Measurements from ENCODE around the gene PTGER3.

PTGER3 gene

DNA sequence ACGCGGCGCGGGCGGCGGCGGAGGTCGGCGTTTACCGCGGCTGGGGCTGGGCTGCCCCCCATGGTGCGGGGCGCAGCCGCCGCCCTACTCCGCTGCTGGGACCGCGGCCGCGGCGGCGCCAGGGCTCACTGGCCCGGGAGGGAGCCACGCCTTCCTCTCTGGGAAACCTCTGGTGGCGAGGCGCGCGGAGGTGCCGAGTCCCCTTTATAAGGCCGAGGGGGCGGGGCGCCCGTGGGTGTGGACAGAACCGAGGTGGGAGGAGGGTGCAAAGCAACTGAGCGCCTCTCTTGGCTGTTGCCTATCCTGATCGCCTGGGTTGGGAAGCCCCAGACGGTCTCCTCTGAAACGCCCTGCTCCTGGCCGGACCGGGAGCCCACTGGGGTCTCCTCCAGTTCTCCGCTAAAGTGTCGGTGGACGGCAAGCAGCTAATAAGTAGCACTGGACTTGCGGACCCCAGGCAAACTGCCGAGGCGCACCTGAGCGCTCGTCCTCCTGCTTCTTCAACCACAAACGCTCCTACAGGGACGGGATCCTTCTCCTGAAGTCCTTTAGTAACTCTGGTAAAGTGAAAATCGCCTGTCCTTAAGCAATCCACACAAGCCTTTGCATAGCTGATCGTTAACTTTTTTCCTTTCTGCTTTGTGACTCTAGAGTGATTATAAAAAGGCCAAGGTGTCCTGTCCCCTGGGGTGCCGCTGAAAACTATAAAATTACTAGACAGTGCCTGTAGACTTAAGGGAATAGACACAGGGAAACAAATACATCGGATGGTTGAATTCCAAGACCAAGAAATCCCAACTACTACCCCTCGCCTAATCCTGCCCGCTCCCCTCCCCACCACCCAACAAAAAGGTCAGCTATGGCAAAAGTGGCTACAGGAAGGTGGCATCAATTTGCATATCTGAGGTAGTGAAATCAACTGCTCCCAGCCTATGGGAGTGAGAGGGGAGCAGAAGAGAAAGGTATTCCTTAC lies at the start of gene PTGER3:
TSS of gene PTGER3 (minus strand) at position 182 of the 973 bp plus-strand sequence. CDS start 239 bp downstream, outside the sequence.
- DNase-seq (ENCODE audit: low spot score): peak; percentile 52

GRCh38 chr1:71094913-71095312 lies 47.3 kb upstream of the PTGER3 start:
- DNase-seq (ENCODE audit: low spot score): no peak

DNA sequence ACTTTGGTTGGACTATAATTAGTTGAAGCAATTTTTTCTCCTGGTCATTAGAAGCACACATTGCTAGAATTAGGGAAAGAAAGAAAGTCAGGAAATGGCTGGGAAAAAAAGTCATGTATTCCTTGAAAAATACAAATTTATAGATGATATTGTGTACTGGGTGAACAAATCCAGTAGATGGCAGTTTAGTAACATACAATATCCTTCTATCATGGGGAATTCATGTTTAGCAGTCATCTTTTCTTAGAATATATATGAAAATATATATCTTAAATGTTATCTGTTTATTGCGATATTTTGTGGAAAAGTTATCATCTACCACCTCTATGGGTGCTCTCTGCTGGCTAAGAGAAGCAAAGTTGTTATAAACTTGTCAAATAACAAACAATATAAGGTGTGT lies 46.3 kb upstream of the PTGER3 start:
- peak; percentile 15 for DNase-seq (ENCODE audit: low spot score)

DNA sequence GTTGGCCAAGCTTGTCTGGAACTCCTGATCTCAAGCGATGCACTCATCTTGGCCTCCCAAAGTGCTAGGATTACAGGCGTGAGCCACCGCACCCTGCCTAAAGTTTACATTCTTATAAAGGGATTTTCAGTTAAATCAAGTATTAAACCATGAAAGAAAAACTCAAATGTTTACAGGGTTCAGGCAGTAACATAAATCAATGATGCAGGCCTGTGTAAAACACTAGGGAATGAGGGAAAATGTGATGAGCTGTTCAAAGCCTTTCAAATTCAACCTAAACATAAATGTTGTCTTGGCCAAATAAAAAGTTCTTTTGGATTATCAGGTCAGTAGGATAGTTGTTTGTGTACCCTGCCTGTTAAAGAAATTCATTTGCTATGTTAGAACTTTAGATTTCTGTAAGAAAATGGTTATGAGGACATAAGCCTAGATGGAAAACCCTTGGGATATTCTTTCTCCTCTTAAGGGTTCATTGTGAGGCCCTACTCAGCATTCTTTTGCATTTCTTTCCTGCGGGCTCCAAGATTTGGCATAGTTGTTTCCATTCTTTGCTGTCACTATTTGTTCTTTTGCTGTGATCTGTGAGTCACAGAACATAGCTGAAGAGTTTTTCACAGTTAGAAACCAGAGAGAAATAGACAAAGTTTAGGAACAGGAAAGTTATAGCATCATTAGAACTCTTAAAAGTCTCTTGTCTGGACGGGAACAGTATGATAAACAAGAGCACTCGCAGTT lies 42.1 kb upstream of the PTGER3 start:
- no peak for DNase-seq (ENCODE audit: low spot score)

GRCh38 chr1:71088645-71089287 lies 41.1 kb upstream of the PTGER3 start:
- no peak for DNase-seq (ENCODE audit: low spot score)

DNA sequence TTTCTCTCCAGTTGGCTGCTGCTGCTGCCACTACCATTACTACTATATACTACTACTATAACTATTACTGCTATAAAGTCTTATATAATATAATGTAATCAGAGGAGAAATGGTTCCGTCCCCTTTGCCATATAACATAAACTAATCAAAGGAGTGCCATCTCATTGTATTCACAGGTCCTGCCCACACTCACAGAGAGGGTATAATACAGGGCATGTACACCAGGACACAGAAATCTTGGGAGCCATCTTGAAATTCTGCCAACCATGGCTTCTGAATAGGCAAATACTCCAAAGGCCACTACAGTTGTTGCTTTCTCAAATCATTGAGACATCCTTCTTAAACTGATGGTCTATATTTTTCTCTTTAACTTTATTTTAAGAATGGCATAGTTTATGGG lies 40.1 kb upstream of the PTGER3 start:
- no peak for DNase-seq (ENCODE audit: low spot score)

DNA sequence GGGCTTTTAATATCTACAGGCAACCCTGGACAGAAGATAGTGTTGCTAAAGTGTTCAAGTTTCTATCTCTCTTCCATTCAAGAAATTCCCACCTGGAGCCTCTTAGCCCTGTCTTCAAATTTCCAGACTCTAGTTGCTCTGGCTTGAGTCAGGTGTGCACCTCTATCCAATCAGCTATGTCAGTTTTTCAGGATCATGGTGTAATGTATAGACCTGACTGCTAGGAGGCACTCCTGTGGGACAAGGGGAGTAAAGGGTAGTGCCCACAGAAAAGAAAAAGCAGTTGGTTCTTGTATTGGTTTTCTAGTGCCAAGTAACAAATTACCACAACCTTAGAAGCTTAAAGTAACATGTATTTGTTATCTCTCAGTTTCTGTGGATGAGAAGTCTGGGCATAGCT lies 39.4 kb upstream of the PTGER3 start:
- no peak for DNase-seq (ENCODE audit: low spot score)

- no peak for DNase-seq (ENCODE audit: low spot score)
These were observed 38.7 kb upstream of the PTGER3 start for GRCh38 chr1:71086331-71086730.

DNA sequence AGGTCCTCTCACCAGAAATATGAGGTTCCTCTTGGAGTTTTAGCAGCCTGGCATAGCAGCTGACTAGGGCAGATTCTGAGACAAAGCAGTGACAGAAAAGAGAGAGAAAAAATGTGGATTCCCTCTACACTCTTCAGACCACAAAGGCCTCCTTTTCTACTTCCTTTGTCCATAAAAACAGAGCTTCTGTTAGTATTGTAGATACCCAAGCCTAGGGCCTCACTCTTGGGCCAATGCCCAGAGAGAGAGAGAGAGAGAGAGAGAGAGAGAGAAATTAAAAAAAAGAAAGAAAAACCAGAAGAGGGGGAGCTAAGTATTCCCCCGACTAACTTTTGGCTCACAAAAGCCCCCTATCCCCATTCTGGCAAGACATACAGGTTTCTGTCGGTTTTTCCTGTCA lies 35.7 kb upstream of the PTGER3 start:
- no peak for DNase-seq (ENCODE audit: low spot score)

- no peak for DNase-seq (ENCODE audit: low spot score)
These were observed 34.1 kb upstream of the PTGER3 start for GRCh38 chr1:71081697-71082080.

DNA sequence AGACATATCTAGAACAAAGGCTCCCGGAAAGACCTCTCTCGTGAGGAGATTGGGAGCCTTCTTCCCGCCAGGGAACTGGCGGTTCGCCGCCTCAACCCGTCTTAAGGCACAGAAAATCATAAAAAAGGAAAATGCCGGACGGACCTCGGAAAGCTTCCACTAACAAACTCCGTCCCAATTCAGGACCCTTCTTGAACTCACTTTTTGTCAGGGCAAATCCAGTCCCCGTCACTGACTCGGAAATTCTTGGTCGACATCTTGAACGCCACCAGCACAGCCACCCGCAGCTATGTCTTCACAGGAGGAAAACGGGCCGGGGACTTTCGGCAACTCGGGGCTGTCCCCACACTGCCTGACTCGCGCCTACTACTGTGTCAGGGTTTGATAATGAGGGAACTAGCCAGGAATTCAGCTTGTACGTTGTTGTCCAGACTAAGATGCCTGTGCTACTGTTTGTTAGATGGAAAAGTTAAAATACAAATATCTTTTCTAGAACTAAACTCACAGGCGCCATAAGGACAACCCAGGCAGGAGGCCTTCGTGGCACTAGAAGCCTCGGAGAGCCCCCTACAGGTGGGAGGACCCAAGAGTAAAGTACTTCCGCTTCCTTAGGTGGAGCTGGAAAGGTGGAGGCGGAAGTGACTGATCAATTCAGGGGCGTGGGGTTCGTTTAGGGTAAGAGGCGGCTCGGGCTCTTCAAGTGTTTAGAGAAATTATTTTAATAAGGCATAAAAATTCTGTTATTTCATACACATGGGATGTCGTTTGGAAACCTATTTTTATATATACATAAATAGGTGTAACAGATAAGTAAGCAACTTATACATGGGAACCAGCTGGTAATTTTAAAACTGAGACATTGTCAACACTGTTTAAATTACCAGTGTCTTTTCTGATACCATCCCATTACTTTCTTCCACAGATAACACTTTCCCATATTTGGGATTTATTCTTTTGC lies 33.4 kb upstream of the PTGER3 start, which contains the start of gene ZRANB2:
TSS of gene ZRANB2 (minus strand) at position 297 of the 958 bp plus-strand sequence. CDS start at position 257, 40 bp downstream.
- DNase-seq (ENCODE audit: low spot score): peak; percentile 95

DNA sequence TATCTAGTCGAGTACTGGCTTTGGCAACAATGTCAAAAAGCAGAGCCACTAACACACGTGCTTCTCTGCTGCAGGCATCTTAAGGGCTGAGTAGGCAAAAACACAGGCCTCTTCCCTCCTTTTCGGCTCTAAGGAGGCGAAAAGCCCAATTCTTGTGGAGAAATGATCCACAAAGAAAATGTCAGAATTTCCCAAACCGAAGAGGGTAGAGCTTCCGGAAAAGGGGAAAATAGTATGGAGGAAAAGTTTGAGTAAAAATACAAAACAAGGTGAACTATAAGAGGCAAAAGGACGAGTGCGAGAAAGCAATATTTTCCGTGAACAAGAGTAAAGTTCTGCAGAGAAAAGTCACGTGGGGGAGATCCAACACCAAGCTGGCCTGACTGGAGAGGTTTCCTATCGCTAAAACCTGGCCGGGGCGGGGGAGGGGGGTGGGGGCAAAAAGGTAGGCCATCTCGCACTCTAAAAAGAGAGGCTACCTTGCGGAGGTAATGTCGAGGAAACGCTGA lies 32.7 kb upstream of the PTGER3 start:
- DNase-seq (ENCODE audit: low spot score): peak; percentile 15

DNA sequence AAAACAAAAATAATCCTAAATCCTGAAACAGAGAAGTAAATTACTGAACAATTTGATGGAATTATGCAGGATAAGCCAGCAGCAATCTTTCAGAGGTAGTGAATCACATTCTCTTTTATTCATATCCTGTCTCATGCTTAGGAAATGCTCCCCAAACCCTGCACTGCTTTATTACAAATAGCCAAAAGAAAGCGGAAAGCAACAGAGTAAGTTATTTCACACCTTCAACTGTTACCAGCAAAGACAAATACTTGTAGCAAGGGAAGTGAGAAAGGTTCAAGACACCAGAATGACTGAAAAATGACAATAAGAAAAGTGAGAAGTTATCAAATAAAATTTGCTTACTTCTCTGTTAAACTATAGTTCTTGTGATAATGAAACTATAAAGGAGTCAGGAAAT lies 27.1 kb upstream of the PTGER3 start:
- DNase-seq (ENCODE audit: low spot score): no peak

GRCh38 chr1:71072273-71072672 lies 24.7 kb upstream of the PTGER3 start:
- no peak for DNase-seq (ENCODE audit: low spot score)

- no peak for DNase-seq (ENCODE audit: low spot score)
These were observed 24.1 kb upstream of the PTGER3 start for GRCh38 chr1:71071720-71072119.

- no peak for DNase-seq (ENCODE audit: low spot score)
These were observed 21.0 kb upstream of the PTGER3 start for GRCh38 chr1:71068325-71069240.

DNA sequence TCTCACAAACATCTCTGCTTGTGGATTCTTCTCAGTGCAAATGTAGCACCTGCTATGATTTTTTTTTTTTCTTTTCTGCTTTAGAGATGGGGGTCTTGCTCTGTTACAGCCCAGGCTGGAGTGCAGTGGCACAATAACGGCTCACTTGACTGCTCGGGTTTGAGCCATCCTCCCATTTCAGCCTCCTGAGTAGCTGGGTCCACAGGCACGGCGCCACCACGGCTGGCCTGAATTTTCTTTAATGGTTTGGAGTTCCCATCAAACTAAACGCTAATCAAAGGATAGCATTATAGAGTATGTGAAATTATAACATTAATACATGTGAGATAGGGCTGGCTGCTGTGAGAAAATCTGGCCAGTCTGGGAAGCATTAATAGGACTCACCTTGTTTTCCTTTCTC lies 7.2 kb upstream of the PTGER3 start:
- no peak for DNase-seq (ENCODE audit: low spot score)

DNA sequence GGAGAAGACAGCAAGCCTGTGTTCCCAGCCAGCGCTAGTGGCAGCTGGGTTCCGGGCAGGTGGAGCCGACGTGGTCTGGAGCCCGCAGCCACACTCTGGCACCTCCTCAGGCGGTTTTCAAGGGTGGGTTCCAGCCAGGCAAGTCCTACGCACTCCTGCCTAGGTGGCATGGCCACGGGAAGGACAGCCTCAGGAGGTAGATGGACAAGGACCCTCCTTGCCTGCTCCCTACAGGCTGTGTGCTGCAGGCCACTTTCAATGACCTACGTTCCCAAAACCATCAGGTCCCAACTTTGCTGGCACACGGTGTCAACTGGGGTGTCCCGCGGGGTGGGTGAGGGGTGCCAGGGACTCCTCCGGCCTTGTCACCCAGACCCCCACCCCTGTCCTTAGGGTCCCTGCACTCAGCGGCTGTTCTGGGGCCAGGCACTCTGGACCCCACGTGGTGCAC lies 6.7 kb upstream of the PTGER3 start:
- DNase-seq (ENCODE audit: low spot score): no peak

GRCh38 chr1:71053758-71054157 lies 6.1 kb upstream of the PTGER3 start:
- no peak for DNase-seq (ENCODE audit: low spot score)

GRCh38 chr1:71053146-71053545 lies 5.5 kb upstream of the PTGER3 start:
- no peak for DNase-seq (ENCODE audit: low spot score)
